ENCODE results near the gene C1QBP. TPM values are rescaled to one million over a fixed set of nuclear protein-coding genes. Genes with fewer than 3 reads are reported as not detected.

Gene C1QBP
- total and polyA plus RNA-seq, 2 of the 4 experiments (the other 2 are of a cell fraction), result 172 to 173 TPM

GRCh38 chr17:5408186-5408585, 30.8 kb downstream of the C1QBP start:
- H3K56ac ChIP-seq (ENCODE audit: extremely low read depth, insufficient read depth, low read length), result no peak overlapping the region
- H3K4me3 ChIP-seq (ENCODE audit: insufficient read depth, low read depth, low read length), result no peak overlapping the region
- H3K27me3 ChIP-seq (ENCODE audit: control insufficient read depth, insufficient read depth, low read length), result no peaks in the 10 kb centered on the region
- ChIA-PET CTCF (no interaction called here), POLR2A (ENCODE audit: unreplicated experiment) (no interaction called here)
- no CpG with 5 or more reads among the region's 5 CpGs for WGBS, 2 experiments (ENCODE audit: extremely low coverage in 2 of 2, insufficient read length in 1 of 2)
- H2AFZ ChIP-seq (replicated peaks; ENCODE audit: low read length, poor library complexity), result no peak overlapping the region
- H3K9me3 ChIP-seq (ENCODE audit: control insufficient read depth, insufficient read depth, low read length), result no peaks in the 10 kb centered on the region
- H2BK5ac ChIP-seq (ENCODE audit: low read depth, low read length, poor library complexity, severe bottlenecking), result no peak overlapping the region
- H3K4me2 ChIP-seq (ENCODE audit: low read depth, low read length), result no peak overlapping the region
- H3K4ac ChIP-seq (ENCODE audit: low read depth, low read length), result no peak overlapping the region
- no peak overlapping the region for H3K14ac ChIP-seq (replicated peaks; ENCODE audit: low read depth, low read length)
- H4K91ac ChIP-seq (ENCODE audit: insufficient read depth, low read depth, low read length), result no peak overlapping the region
- H3K9ac ChIP-seq (ENCODE audit: low read depth, low read length), result no peak overlapping the region
- H2AK5ac ChIP-seq (ENCODE audit: low read depth, low read length), result no peak overlapping the region
- H3K9me1 ChIP-seq (ENCODE audit: insufficient read depth, low read length), result peaks cover 7% of the 10 kb centered on the region
- H3K18ac ChIP-seq (ENCODE audit: low read depth, low read length), result no peak overlapping the region
- no peak for TF ChIP-seq CTCF (conservative IDR thresholded peaks at IDR 0.05; ENCODE audit: low read depth, low read length)
- TF ChIP-seq USF2 (IDR thresholded peaks at IDR 0.05; ENCODE audit: low read depth, low read length), result no peak
- no peak for TF ChIP-seq RFX5 (IDR thresholded peaks at IDR 0.05; ENCODE audit: low read depth, low read length)
- TF ChIP-seq RAD21 (IDR thresholded peaks at IDR 0.05; ENCODE audit: low read length), result no peak
- no peak for TF ChIP-seq MAZ (IDR thresholded peaks at IDR 0.05; ENCODE audit: borderline replicate concordance, low read depth, low read length)
- TF ChIP-seq POLR2A (IDR thresholded peaks at IDR 0.05; ENCODE audit: low read depth, low read length), result no peak
- no peak for TF ChIP-seq SMC3 (IDR thresholded peaks at IDR 0.05; ENCODE audit: low read depth, low read length)
- no peak for TF ChIP-seq FOS (IDR thresholded peaks at IDR 0.05; ENCODE audit: low read depth, low read length)
- no peak for TF ChIP-seq NFE2L2 (IDR thresholded peaks at IDR 0.05; ENCODE audit: low read depth, low read length)
- no peak overlapping the region for H2BK120ac ChIP-seq (ENCODE audit: low read depth, low read length)
- no peak overlapping the region for H2BK20ac ChIP-seq (ENCODE audit: low read depth, low read length)
- H3K4me1 ChIP-seq (ENCODE audit: control insufficient read depth, insufficient read depth, low read length), result peaks cover 4% of the 10 kb centered on the region
- no peak overlapping the region for H3K23ac ChIP-seq (ENCODE audit: low read depth, low read length)
- no peak for DNase-seq
- dilution Hi-C loops (cut with HindIII; ENCODE audit: low sequenced_read_pairs, unreplicated experiment), result no loop called here
- H3K79me1 ChIP-seq (ENCODE audit: low read depth in 1 of 2, low read length in 2 of 2), result peaks cover 32 to 43% of the 10 kb centered on the region in 2 experiments
- no peak overlapping the region for H4K8ac ChIP-seq (ENCODE audit: low read depth in 2 of 2, low read length in 2 of 2)
- no peak overlapping the region for H2BK15ac ChIP-seq (ENCODE audit: low read depth, low read length)
- peaks cover 11% of the 10 kb centered on the region; the same call in 1 of the 2 replicates for H4K20me1 ChIP-seq (ENCODE audit: insufficient read depth, low read length)
- H4K5ac ChIP-seq (ENCODE audit: low read depth, low read length), result no peak overlapping the region
- H3K36me3 ChIP-seq (ENCODE audit: control insufficient read depth, insufficient read depth, low read length), result peaks cover 54% of the 10 kb centered on the region
- no peak overlapping the region for H3K27ac ChIP-seq (ENCODE audit: insufficient read depth, low read length)
- no TSS peak for BruUV-seq (replicated peaks)
- intact Hi-C loops (cut with micrococcal nuclease), result no loop called here
- no peak for ATAC-seq (ENCODE audit: low read depth)
- H2AK9ac ChIP-seq (replicated peaks; ENCODE audit: low read depth, low read length, poor library complexity), result no peak overlapping the region
- in situ Hi-C loops (cut with MboI; ENCODE audit: low sequenced_read_pairs), result no loop called here
